Left ventricle myocardium inferior (tissue), 1 donor: ENCODE results near the gene MAST2. TPM values are rescaled to one million over a fixed set of nuclear protein-coding genes. Genes with fewer than 3 reads are reported as not detected.
A peak's percentile ranks its signal among the peaks of the same experiment; 100 is the strongest.

Source experiments
- DNase-seq: peaks from one replicate; pipeline ENCODE4 v3.0.0-alpha.2; 2020
- H3K27ac ChIP-seq: fragments of 200-600 bp; replicated peaks from 2 replicates; pipeline ENCODE4 v1.8.0; 2021
- H3K27me3 ChIP-seq: fragments of 200-600 bp; 2 replicates; pipeline ENCODE4 v1.8.0; 2021; ENCODE audit warnings: low read depth
- H3K36me3 ChIP-seq: fragments of 200-600 bp; 2 replicates; pipeline ENCODE4 v1.8.0; 2021
- H3K4me1 ChIP-seq: fragments of 200-600 bp; 2 replicates; pipeline ENCODE4 v1.8.0; 2021
- H3K4me3 ChIP-seq: fragments of 200-600 bp; 2 replicates; pipeline ENCODE4 v1.8.0; 2021; ENCODE audit warnings: mild to moderate bottlenecking, moderate library complexity
- H3K9me3 ChIP-seq: fragments of 200-600 bp; replicated peaks from 2 replicates; pipeline ENCODE4 v1.8.0; 2021
- intact Hi-C: fragments of 100-400 bp; cut with micrococcal nuclease; formaldehyde crosslinking; loops from one replicate; pipeline ENCODE4 v1.11.0; 2022
- total RNA-seq: library from RNA; stranded (reverse); fragmentation: NEBNext Ultra II Directional; extraction: Animal tissue kit (Norgen Biotek cat#: 25700); gene quantifications from one replicate; pipeline ENCODE4 v1.2.1, GENCODE V29; 2021
- TF ChIP-seq, protein P1 (sequence below): fragments of 200-600 bp; IDR thresholded peaks from 2 replicates; pipeline ENCODE4 v1.8.0; 2021; ENCODE audit warnings: antibody characterized with exemption, mild to moderate bottlenecking, borderline replicate concordance
- donor health status: DM: no; HTN: yes; CAD: no; lungs with severe emphysema.

MAST2 gene
- total RNA-seq, 1 donor from 2014 or later = 104 TPM

- Histone ChIP-seq H3K4me3 (peak overlapping the region; percentile 58), H3K9me3 (no peaks in the 10 kb centered on the region), H3K4me1 (peaks cover 43% of the 10 kb centered on the region), H3K27me3 (no peaks in the 10 kb centered on the region), H3K27ac (peak overlapping the region; percentile 91), H3K36me3 (peaks cover 15% of the 10 kb centered on the region)
- DNase-seq = no peak
- intact Hi-C loops = no loop called here
- TF ChIP-seq, protein P1, sequence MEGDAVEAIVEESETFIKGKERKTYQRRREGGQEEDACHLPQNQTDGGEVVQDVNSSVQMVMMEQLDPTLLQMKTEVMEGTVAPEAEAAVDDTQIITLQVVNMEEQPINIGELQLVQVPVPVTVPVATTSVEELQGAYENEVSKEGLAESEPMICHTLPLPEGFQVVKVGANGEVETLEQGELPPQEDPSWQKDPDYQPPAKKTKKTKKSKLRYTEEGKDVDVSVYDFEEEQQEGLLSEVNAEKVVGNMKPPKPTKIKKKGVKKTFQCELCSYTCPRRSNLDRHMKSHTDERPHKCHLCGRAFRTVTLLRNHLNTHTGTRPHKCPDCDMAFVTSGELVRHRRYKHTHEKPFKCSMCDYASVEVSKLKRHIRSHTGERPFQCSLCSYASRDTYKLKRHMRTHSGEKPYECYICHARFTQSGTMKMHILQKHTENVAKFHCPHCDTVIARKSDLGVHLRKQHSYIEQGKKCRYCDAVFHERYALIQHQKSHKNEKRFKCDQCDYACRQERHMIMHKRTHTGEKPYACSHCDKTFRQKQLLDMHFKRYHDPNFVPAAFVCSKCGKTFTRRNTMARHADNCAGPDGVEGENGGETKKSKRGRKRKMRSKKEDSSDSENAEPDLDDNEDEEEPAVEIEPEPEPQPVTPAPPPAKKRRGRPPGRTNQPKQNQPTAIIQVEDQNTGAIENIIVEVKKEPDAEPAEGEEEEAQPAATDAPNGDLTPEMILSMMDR = no peak
Observed at GRCh38 chr1:45914836-45915235, 111.4 kb downstream of the MAST2 start.

DNA sequence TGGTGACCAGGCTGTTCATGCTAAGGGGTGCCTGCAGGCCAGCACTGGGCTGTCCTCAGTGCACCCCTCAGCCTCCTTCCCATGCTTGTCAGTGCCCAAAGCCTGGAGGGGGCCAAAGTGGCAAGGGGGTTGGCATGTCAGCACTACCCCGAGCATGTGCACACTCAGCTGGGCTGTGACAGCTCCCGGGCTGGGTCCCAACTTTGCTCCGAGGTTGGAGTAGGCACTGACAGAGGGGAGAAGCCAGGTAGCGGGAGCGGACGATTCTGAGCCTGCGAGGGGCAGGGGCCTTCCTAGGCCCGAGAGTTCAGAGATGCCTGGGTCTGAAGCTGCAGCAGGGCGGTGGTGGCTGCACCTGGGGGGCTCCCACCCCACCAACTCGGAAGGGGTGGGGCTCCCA, 119.0 kb downstream of the MAST2 start:
- H3K4me3 ChIP-seq = peak overlapping the region; percentile 21
- H3K27ac ChIP-seq = peak overlapping the region; percentile 84
- intact Hi-C loops = no loop called here
- DNase-seq = peak; percentile 81
- peaks cover 15% of the 10 kb centered on the region for H3K36me3 ChIP-seq
- H3K27me3 ChIP-seq = no peaks in the 10 kb centered on the region
- peaks cover 72% of the 10 kb centered on the region for H3K4me1 ChIP-seq
- TF ChIP-seq, protein P1 = no peak
- no peaks in the 10 kb centered on the region for H3K9me3 ChIP-seq

DNA sequence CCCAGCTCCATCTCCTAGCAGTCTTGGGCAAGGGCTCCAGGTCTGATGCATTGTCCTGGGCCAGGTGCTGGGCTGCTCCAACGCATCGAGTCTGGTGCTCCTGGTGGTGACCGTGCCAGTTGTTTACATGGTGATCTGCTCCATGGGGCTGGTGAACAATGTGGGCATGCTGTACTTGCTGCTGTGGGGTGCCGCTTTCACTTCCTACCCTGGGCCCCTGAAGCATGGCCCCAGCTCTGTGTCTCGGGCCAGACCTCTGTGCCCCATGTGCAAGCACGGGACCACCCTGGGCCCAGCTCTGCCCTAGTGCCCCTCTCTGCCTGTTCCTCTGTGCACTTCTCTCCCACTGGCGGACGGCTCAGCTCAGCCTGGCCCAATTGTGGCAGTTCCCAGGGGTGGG, 119.4 kb downstream of the MAST2 start:
- intact Hi-C loops = no loop called here
- Histone ChIP-seq H3K9me3 (no peaks in the 10 kb centered on the region), H3K4me1 (peaks cover 68% of the 10 kb centered on the region), H3K36me3 (peaks cover 12% of the 10 kb centered on the region), H3K27me3 (no peaks in the 10 kb centered on the region), H3K27ac (peak overlapping the region; percentile 84), H3K4me3 (peak overlapping the region; percentile 21)
- TF ChIP-seq, protein P1 = no peak
- DNase-seq = no peak

DNA sequence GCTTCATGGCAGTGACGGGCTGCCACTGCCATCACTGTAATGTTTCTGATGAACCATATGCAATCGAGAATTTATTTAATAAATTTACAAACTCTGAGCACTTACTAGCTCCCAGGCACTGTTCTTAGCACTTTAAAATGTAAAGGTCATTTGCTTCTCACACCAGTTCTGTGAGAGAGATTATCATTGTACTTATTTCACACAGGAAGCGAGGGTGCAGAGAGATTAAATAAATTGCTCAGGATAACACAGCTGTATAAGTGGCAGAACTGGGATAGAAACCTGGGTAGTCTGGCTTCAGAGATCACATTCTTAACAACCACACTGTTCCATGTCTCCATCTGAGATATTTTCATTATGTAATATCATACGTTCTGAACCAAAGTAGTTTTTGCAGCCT, 119.9 kb downstream of the MAST2 start:
- no peak overlapping the region for H3K4me3 ChIP-seq
- H3K9me3 ChIP-seq = no peaks in the 10 kb centered on the region
- TF ChIP-seq, protein P1 = no peak
- DNase-seq = no peak
- intact Hi-C loops = no loop called here
- H3K4me1 ChIP-seq = peaks cover 69% of the 10 kb centered on the region
- H3K36me3 ChIP-seq = peaks cover 6% of the 10 kb centered on the region
- H3K27ac ChIP-seq = peak overlapping the region; percentile 84
- H3K27me3 ChIP-seq = no peaks in the 10 kb centered on the region

- Histone ChIP-seq H3K4me3 (no peak overlapping the region), H3K27ac (peak overlapping the region; percentile 84), H3K36me3 (no peaks in the 10 kb centered on the region), H3K4me1 (peaks cover 78% of the 10 kb centered on the region), H3K9me3 (no peaks in the 10 kb centered on the region), H3K27me3 (no peaks in the 10 kb centered on the region)
- no peak for DNase-seq
- intact Hi-C loops = no loop called here
- TF ChIP-seq, protein P1 = no peak
Observed at GRCh38 chr1:45924736-45925135, 121.3 kb downstream of the MAST2 start.

DNA sequence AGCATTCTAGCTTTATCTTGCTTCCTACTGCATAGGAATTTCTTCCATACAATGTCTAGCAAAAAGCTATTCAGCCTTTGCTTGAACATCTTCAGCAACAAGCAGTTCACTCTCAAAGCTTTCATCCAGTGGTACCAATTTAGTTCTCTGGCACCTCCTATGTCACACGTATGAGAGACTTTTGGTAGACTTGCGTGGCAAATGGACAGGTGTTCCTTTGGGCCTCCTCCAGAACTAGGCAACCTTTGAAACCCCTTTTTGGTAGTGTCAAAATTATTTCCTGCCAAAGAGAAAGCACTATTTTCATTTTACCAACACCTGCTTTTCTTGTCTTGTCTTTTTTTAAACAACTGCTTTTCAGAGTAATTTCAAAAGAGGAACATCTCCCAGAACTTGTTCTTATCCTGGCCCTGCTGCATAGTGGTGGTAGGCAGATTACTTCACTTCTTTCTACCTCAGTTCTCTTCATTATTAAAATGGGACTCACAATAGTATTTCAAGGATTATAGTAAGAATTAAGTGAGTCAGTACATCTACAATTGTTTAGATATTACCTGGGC, 122.4 kb downstream of the MAST2 start:
- TF ChIP-seq, protein P1 = no peak
- Histone ChIP-seq H3K4me1 (peaks cover 78% of the 10 kb centered on the region), H3K27ac (peak overlapping the region; percentile 44), H3K9me3 (no peaks in the 10 kb centered on the region), H3K4me3 (no peak overlapping the region), H3K36me3 (no peaks in the 10 kb centered on the region), H3K27me3 (no peaks in the 10 kb centered on the region)
- intact Hi-C loops = no loop called here
- no peak for DNase-seq
